Measurements from ENCODE around the gene USP9X.

USP9X gene

DNA sequence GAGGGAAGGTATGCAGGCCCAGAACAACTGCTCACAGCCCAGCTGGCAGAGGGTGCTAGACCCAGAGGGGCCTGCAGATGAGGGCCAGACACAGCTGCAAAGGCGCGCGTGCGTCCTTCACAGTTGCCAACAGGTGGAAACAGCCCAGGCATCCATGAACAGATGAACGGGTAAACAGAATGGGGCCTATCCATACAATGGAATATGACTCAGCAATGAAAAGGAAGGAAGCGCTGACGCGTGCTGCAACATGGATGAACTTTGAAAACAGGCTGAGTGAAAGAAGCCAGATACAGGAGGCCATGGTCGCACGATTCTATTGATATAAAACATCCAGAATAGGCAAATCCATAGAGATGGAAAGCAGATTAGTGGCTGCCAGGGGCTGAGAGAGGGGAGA lies 165.6 kb downstream of the USP9X start (continued):
- TF ChIP-seq, protein P1, sequence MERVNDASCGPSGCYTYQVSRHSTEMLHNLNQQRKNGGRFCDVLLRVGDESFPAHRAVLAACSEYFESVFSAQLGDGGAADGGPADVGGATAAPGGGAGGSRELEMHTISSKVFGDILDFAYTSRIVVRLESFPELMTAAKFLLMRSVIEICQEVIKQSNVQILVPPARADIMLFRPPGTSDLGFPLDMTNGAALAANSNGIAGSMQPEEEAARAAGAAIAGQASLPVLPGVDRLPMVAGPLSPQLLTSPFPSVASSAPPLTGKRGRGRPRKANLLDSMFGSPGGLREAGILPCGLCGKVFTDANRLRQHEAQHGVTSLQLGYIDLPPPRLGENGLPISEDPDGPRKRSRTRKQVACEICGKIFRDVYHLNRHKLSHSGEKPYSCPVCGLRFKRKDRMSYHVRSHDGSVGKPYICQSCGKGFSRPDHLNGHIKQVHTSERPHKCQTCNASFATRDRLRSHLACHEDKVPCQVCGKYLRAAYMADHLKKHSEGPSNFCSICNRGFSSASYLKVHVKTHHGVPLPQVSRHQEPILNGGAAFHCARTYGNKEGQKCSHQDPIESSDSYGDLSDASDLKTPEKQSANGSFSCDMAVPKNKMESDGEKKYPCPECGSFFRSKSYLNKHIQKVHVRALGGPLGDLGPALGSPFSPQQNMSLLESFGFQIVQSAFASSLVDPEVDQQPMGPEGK (CRISPR knock-in tag; IDR thresholded peaks at IDR 0.05; ENCODE audit: borderline replicate concordance) = no peak

DNA sequence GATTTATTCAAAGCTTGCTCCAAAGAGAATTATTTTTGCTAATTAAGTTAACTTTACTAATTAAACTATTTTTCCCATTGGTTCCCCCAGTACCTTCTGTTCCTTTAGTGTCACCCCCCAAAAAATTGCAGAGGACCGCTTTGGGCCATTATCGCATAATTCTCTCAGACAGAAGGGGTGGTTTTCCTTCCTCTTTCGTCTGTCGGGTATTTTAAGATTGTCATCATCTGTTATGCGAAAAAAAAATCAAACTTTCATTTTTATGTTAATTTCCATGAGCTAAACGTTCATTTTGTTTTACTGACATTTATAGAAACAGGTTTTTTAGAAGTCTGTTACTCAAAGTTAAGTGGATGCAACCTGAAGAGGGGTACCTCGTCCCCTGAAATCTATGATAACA lies 172.6 kb downstream of the USP9X start:
- TF ChIP-seq, protein P2, sequence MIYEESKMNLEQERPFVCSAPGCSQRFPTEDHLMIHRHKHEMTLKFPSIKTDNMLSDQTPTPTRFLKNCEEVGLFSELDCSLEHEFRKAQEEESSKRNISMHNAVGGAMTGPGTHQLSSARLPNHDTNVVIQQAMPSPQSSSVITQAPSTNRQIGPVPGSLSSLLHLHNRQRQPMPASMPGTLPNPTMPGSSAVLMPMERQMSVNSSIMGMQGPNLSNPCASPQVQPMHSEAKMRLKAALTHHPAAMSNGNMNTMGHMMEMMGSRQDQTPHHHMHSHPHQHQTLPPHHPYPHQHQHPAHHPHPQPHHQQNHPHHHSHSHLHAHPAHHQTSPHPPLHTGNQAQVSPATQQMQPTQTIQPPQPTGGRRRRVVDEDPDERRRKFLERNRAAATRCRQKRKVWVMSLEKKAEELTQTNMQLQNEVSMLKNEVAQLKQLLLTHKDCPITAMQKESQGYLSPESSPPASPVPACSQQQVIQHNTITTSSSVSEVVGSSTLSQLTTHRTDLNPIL (CRISPR knock-in tag; IDR thresholded peaks at IDR 0.05; ENCODE audit: low read depth) = no peak
- TF ChIP-seq ESRRG (CRISPR knock-in tag; IDR thresholded peaks at IDR 0.05) (no peak), BACH2 (CRISPR knock-in tag; IDR thresholded peaks at IDR 0.05; ENCODE audit: borderline replicate concordance) (no peak), ZFP3 (CRISPR knock-in tag; IDR thresholded peaks at IDR 0.05) (no peak), RARB (CRISPR knock-in tag; IDR thresholded peaks at IDR 0.05) (no peak), ZNF70 (CRISPR knock-in tag; IDR thresholded peaks at IDR 0.05) (no peak)
- TF ChIP-seq, protein P3, sequence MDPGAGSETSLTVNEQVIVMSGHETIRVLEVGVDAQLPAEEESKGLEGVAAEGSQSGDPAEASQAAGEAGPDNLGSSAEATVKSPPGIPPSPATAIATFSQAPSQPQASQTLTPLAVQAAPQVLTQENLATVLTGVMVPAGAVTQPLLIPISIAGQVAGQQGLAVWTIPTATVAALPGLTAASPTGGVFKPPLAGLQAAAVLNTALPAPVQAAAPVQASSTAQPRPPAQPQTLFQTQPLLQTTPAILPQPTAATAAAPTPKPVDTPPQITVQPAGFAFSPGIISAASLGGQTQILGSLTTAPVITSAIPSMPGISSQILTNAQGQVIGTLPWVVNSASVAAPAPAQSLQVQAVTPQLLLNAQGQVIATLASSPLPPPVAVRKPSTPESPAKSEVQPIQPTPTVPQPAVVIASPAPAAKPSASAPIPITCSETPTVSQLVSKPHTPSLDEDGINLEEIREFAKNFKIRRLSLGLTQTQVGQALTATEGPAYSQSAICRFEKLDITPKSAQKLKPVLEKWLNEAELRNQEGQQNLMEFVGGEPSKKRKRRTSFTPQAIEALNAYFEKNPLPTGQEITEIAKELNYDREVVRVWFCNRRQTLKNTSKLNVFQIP (CRISPR knock-in tag; IDR thresholded peaks at IDR 0.05; ENCODE audit: borderline replicate concordance, low read depth) = no peak
- TF ChIP-seq, protein P1 (CRISPR knock-in tag; IDR thresholded peaks at IDR 0.05; ENCODE audit: borderline replicate concordance) = no peak
- no peak for ATAC-seq

DNA sequence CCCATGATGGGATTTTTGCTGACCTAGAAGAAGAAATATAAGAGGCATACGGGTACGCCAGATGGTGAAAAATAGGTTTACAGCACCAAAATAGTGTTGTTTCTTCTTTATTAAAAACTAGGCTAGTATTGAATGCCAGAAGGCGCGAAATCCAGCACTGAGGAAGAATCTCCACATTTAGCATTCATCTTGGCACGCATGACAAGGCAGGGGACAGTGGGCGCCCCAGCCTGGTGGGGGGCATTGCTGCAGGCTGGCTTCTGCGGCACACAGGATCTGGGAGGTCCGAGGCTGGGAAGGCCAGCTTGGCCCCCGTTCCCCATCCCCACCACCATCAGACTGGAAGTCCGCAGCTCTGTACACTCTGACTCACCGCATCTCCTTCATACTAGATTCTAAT lies 173.0 kb downstream of the USP9X start:
- TF ChIP-seq, protein P1 (CRISPR knock-in tag; IDR thresholded peaks at IDR 0.05; ENCODE audit: borderline replicate concordance) = no peak
- no peak for TF ChIP-seq CSDC2 (CRISPR knock-in tag; IDR thresholded peaks at IDR 0.05)
- no peak for TF ChIP-seq PPARA (CRISPR knock-in tag; IDR thresholded peaks at IDR 0.05; ENCODE audit: borderline replicate concordance)
- no peak for TF ChIP-seq ESRRG (CRISPR knock-in tag; IDR thresholded peaks at IDR 0.05)
- no peak for TF ChIP-seq SNAI2 (CRISPR knock-in tag; IDR thresholded peaks at IDR 0.05)
- no peak for TF ChIP-seq GLIS3 (CRISPR knock-in tag; IDR thresholded peaks at IDR 0.05)
- no peak for TF ChIP-seq BACH2 (CRISPR knock-in tag; IDR thresholded peaks at IDR 0.05; ENCODE audit: borderline replicate concordance)
- TF ChIP-seq ISL1 (CRISPR knock-in tag; IDR thresholded peaks at IDR 0.05) = no peak
- TF ChIP-seq ZNF8 (CRISPR knock-in tag; IDR thresholded peaks at IDR 0.05) = no peak
- TF ChIP-seq TOX (CRISPR knock-in tag; IDR thresholded peaks at IDR 0.05; ENCODE audit: borderline replicate concordance) = no peak
- TF ChIP-seq ZNF70 (CRISPR knock-in tag; IDR thresholded peaks at IDR 0.05) = no peak
- TF ChIP-seq, protein P4, sequence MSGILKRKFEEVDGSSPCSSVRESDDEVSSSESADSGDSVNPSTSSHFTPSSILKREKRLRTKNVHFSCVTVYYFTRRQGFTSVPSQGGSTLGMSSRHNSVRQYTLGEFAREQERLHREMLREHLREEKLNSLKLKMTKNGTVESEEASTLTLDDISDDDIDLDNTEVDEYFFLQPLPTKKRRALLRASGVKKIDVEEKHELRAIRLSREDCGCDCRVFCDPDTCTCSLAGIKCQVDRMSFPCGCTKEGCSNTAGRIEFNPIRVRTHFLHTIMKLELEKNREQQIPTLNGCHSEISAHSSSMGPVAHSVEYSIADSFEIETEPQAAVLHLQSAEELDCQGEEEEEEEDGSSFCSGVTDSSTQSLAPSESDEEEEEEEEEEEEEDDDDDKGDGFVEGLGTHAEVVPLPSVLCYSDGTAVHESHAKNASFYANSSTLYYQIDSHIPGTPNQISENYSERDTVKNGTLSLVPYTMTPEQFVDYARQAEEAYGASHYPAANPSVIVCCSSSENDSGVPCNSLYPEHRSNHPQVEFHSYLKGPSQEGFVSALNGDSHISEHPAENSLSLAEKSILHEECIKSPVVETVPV (CRISPR knock-in tag; IDR thresholded peaks at IDR 0.05) = no peak
- TF ChIP-seq ZFP3 (CRISPR knock-in tag; IDR thresholded peaks at IDR 0.05) = no peak
- no peak for TF ChIP-seq ZNF565 (CRISPR knock-in tag; conservative IDR thresholded peaks at IDR 0.05; ENCODE audit: low read depth)
- TF ChIP-seq, protein P2 (CRISPR knock-in tag; IDR thresholded peaks at IDR 0.05; ENCODE audit: low read depth) = no peak
- no peak for TF ChIP-seq ARNTL (CRISPR knock-in tag; IDR thresholded peaks at IDR 0.05; ENCODE audit: borderline replicate concordance, low read depth)
- no peak for TF ChIP-seq TCF4 (CRISPR knock-in tag; IDR thresholded peaks at IDR 0.05; ENCODE audit: borderline replicate concordance)
- TF ChIP-seq RARB (CRISPR knock-in tag; IDR thresholded peaks at IDR 0.05) = no peak
- no peak for ATAC-seq

Data from SK-N-SH treated with all-trans-retinoic acid at 6 μM for 48 hours (cell line).